GM23338 (cell line): Measurements from ENCODE around the gene PRKD1.
"Not testable (repeated sequence)": the region's sequence is repeated elsewhere in the genome, so short reads cannot be mapped to it uniquely, and the experiment has no call there.

Experiments
- EZH2 ChIP-seq: fragments of 200-600 bp; sonication (generic); IDR thresholded peaks from one replicate; pipeline ENCODE4 v1.8.0; 2017; ENCODE audit warnings: antibody characterized with exemption, mild to moderate bottlenecking, low read depth; ENCODE audit not compliant: unreplicated experiment
- JUNB ChIP-seq: IDR thresholded peaks from one replicate; pipeline ENCODE4 v1.6.1; 2016; ENCODE audit warnings: antibody characterized with exemption; ENCODE audit not compliant: unreplicated experiment
- POLR2AphosphoS5 ChIP-seq: IDR thresholded peaks from 2 replicates; pipeline ENCODE4 v1.6.1; 2016; ENCODE audit warnings: antibody characterized with exemption, low read depth
- TF ChIP-seq, protein P1 (sequence below), 2 experiments: fragments of 200-600 bp in 1 of 2; sonication (generic) in 1 of 2; conservative IDR thresholded peaks; 2 replicates each; pipeline versions ENCODE4 v1.5.1 to v1.6.1; 2016 to 2017; ENCODE audit warnings: antibody characterized with exemption in 2 of 2, low read depth in 2 of 2, mild to moderate bottlenecking in 2 of 2, moderate library complexity in 1 of 2
- TF ChIP-seq, protein P2 (sequence below): IDR thresholded peaks from 2 replicates; pipeline ENCODE4 v1.6.1; 2016; ENCODE audit warnings: antibody characterized with exemption
- TF ChIP-seq, protein P3 (sequence below): IDR thresholded peaks from one replicate; pipeline ENCODE4 v1.6.1; 2018; ENCODE audit warnings: antibody characterized with exemption; ENCODE audit not compliant: unreplicated experiment

DNA sequence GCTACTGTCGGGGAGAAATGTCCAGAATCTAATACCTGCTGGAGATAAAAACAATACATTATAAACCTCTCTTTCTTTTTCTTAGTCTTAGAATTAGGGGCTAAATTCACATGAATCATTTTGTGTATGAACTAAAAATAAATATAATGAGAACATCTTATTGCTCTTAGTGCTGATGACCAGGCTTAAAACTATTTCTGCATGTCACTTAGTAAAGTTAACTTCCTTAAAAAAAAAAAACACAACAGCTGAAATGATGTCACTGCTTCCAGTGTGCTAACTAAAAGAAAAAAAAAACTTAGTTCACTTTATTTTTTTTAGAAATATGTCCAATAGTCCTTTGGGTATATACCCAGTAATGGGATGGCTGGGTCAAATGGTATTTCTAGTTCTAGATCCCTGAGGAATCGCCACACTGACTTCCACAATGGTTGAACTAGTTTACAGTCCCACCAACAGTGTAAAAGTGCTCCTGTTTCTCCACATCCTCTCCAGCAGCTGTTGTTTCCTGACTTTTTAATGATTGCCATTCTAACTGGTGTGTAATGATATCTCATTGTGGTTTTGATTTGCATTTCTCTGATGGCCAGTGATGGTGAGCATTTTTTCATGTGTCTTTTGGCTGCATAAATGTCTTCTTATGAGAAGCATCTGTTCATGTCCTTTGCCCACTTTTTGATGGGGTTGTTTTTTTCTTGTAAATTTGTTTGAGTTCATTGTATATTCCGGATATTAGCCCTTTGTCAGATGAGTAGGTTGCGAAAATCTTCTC, 200.9 kb downstream of the PRKD1 start:
- TF ChIP-seq, protein P1, sequence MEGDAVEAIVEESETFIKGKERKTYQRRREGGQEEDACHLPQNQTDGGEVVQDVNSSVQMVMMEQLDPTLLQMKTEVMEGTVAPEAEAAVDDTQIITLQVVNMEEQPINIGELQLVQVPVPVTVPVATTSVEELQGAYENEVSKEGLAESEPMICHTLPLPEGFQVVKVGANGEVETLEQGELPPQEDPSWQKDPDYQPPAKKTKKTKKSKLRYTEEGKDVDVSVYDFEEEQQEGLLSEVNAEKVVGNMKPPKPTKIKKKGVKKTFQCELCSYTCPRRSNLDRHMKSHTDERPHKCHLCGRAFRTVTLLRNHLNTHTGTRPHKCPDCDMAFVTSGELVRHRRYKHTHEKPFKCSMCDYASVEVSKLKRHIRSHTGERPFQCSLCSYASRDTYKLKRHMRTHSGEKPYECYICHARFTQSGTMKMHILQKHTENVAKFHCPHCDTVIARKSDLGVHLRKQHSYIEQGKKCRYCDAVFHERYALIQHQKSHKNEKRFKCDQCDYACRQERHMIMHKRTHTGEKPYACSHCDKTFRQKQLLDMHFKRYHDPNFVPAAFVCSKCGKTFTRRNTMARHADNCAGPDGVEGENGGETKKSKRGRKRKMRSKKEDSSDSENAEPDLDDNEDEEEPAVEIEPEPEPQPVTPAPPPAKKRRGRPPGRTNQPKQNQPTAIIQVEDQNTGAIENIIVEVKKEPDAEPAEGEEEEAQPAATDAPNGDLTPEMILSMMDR (conservative IDR thresholded peaks at IDR 0.05; ENCODE audit: low read depth in 2 of 2) = not testable (repeated sequence)
- not testable (repeated sequence) for TF ChIP-seq JUNB, EZH2, POLR2AphosphoS5
- TF ChIP-seq, protein P2, sequence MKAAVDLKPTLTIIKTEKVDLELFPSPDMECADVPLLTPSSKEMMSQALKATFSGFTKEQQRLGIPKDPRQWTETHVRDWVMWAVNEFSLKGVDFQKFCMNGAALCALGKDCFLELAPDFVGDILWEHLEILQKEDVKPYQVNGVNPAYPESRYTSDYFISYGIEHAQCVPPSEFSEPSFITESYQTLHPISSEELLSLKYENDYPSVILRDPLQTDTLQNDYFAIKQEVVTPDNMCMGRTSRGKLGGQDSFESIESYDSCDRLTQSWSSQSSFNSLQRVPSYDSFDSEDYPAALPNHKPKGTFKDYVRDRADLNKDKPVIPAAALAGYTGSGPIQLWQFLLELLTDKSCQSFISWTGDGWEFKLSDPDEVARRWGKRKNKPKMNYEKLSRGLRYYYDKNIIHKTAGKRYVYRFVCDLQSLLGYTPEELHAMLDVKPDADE = not testable (repeated sequence)
- TF ChIP-seq, protein P3, sequence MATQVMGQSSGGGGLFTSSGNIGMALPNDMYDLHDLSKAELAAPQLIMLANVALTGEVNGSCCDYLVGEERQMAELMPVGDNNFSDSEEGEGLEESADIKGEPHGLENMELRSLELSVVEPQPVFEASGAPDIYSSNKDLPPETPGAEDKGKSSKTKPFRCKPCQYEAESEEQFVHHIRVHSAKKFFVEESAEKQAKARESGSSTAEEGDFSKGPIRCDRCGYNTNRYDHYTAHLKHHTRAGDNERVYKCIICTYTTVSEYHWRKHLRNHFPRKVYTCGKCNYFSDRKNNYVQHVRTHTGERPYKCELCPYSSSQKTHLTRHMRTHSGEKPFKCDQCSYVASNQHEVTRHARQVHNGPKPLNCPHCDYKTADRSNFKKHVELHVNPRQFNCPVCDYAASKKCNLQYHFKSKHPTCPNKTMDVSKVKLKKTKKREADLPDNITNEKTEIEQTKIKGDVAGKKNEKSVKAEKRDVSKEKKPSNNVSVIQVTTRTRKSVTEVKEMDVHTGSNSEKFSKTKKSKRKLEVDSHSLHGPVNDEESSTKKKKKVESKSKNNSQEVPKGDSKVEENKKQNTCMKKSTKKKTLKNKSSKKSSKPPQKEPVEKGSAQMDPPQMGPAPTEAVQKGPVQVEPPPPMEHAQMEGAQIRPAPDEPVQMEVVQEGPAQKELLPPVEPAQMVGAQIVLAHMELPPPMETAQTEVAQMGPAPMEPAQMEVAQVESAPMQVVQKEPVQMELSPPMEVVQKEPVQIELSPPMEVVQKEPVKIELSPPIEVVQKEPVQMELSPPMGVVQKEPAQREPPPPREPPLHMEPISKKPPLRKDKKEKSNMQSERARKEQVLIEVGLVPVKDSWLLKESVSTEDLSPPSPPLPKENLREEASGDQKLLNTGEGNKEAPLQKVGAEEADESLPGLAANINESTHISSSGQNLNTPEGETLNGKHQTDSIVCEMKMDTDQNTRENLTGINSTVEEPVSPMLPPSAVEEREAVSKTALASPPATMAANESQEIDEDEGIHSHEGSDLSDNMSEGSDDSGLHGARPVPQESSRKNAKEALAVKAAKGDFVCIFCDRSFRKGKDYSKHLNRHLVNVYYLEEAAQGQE = not testable (repeated sequence)
